K562 (cell line): ENCODE data around the gene LCE1A. TPM values are rescaled to one million over a fixed set of nuclear protein-coding genes. Genes with fewer than 3 reads are reported as not detected.
A peak's percentile ranks its signal among the peaks of the same experiment; 100 is the strongest.

Experiments
- ATAC-seq: fragments of 200-7000 bp; cut with Tn5 transposase; 3 replicates; pipeline ENCODE4 v1.9.1; 2020; ENCODE audit warnings: moderate library complexity
- BruUV-seq: library from RNA; stranded (reverse); fragments of 400-500 nt; replicated peaks from 2 replicates; lab custom pipeline; 2021; lab: Mats Ljungman, UMichigan
- CTCF ChIA-PET: fragments of 300-600 bp; formaldehyde crosslinking; extraction: SDS; loops from one replicate; lab custom pipeline; 2021; ENCODE audit warnings: low intra/inter-chr PET ratio; lab: Yijun Ruan, JAX
- POLR2A ChIA-PET: fragments of 300-600, 350-650 bp; sonication (Branson Sonifier 250); formaldehyde crosslinking; extraction: SDS; loops from one replicate; lab custom pipeline; 2021; ENCODE audit warnings: antibody characterized with exemption, inconsistent platforms; lab: Yijun Ruan, JAX
- DNase-seq, 4 experiments: peaks; one replicate each; pipeline versions ENCODE4 v3.0.0 to v3.0.0-alpha.2; 2011 to 2018; ENCODE audit warnings: low spot score in 3 of 4, mixed read lengths in 3 of 4; ENCODE audit errors: extremely low read depth in 1 of 4
- FAIRE-seq: peaks from 2 replicates; lab custom pipeline; 2011; peaks lifted over from hg19 to GRCh38; lab: Jason Lieb, UNC
- H2AFZ ChIP-seq: 2 replicates; pipeline ENCODE4 v1.6.0; 2011; ENCODE audit warnings: low read depth, low read length, control low read depth, inconsistent platforms
- H3K27ac ChIP-seq: fragments of 200-600 bp; 3 replicates; pipeline ENCODE4 v1.8.0; 2011; ENCODE audit warnings: low read depth, mild to moderate bottlenecking, control low read depth, inconsistent platforms, low read length, moderate library complexity, mixed read lengths; ENCODE audit errors: extremely low read depth
- H3K27me3 ChIP-seq, 2 experiments: fragments of 300-600 bp in 1 of 2; 2 replicates in 1 of 2; 3 replicates in 1 of 2; pipeline versions ENCODE4 v1.6.0 to v1.8.0; 2011; ENCODE audit warnings: inconsistent platforms in 2 of 2, low read length in 2 of 2, mild to moderate bottlenecking in 1 of 2, mixed read lengths in 1 of 2, moderate library complexity in 1 of 2; ENCODE audit not compliant: control insufficient read depth in 2 of 2, insufficient read depth in 2 of 2
- H3K36me3 ChIP-seq: fragments of 300-600 bp; 3 replicates; pipeline ENCODE4 v1.8.0; 2011; ENCODE audit warnings: mild to moderate bottlenecking, low read length, inconsistent platforms; ENCODE audit not compliant: control insufficient read depth, insufficient read depth
- H3K4me1 ChIP-seq, 2 experiments: fragments of 200-600 bp in 1 of 2; replicated peaks in 1 of 2; 2 replicates in 1 of 2; 3 replicates in 1 of 2; pipeline versions ENCODE4 v1.5.1 to v1.8.0; 2011; ENCODE audit warnings: inconsistent platforms in 2 of 2, low read length in 2 of 2, mild to moderate bottlenecking in 1 of 2, mixed read lengths in 1 of 2, moderate library complexity in 1 of 2; ENCODE audit not compliant: control insufficient read depth in 2 of 2, insufficient read depth in 2 of 2
- H3K4me2 ChIP-seq: 2 replicates; pipeline ENCODE4 v1.6.1; 2011; ENCODE audit warnings: low read length, control low read depth, inconsistent platforms, mixed read lengths; ENCODE audit not compliant: insufficient read depth
- H3K4me3 ChIP-seq: fragments of 200-600 bp; sonication (generic), shearing (Covaris generic); 2 replicates; pipeline ENCODE4 v1.5.1; 2016; ENCODE audit warnings: control low read depth, inconsistent platforms
- H3K79me2 ChIP-seq: fragments of 200-600 bp; 3 replicates; pipeline ENCODE4 v1.8.0; 2011; ENCODE audit warnings: low read length, inconsistent platforms; ENCODE audit not compliant: control insufficient read depth, insufficient read depth
- H3K9ac ChIP-seq, 2 experiments: 2 replicates each; pipeline versions ENCODE4 v1.6.0 to v1.6.1; 2011; ENCODE audit warnings: low read depth in 2 of 2, low read length in 2 of 2, control low read depth in 1 of 2, inconsistent platforms in 1 of 2, mild to moderate bottlenecking in 1 of 2, mixed read lengths in 1 of 2; ENCODE audit not compliant: insufficient read depth in 1 of 2
- H3K9me1 ChIP-seq: one replicate; pipeline ENCODE4 v1.6.0; 2011; ENCODE audit warnings: inconsistent platforms, mild to moderate bottlenecking, low read length, moderate library complexity; ENCODE audit not compliant: control insufficient read depth, insufficient read depth
- H3K9me3 ChIP-seq: replicated peaks from 2 replicates; pipeline ENCODE4 v1.5.1; 2011; ENCODE audit warnings: low read depth, low read length, inconsistent platforms; ENCODE audit not compliant: control insufficient read depth, insufficient read depth
- H4K20me1 ChIP-seq: replicated peaks from 2 replicates; pipeline ENCODE4 v1.6.1; 2011; ENCODE audit warnings: low read length, inconsistent platforms, mixed read lengths; ENCODE audit not compliant: control insufficient read depth, insufficient read depth
- FOSL1 ChIP-seq: fragments of 200-800 bp; sonication (Bioruptor generic); conservative IDR thresholded peaks from 2 replicates; pipeline ENCODE4 v1.6.1; 2016; ENCODE audit warnings: missing genetic modification characterization, missing compliant biosample characterization
- MAFF ChIP-seq: IDR thresholded peaks from 2 replicates; pipeline ENCODE4 v1.6.1; 2012; ENCODE audit warnings: low read length, improper control_type of control experiment
- MAFK ChIP-seq: IDR thresholded peaks from 2 replicates; pipeline ENCODE4 v1.6.1; 2011; ENCODE audit warnings: low read length, improper control_type of control experiment
- RBFOX2 ChIP-seq: fragments of 200-400 bp; formaldehyde crosslinking; IDR thresholded peaks from 2 replicates; pipeline ENCODE4 v1.6.1; 2017; ENCODE audit warnings: low read depth, mild to moderate bottlenecking, low read length, moderate library complexity
- SIN3A ChIP-seq, 2 experiments: fragments of 150-350 bp in 1 of 2; IDR thresholded peaks; 2 replicates each; pipeline ENCODE4 v1.6.1; 2011 to 2016; ENCODE audit warnings: borderline replicate concordance in 2 of 2, low read depth in 2 of 2, low read length in 2 of 2, mild to moderate bottlenecking in 2 of 2, moderate library complexity in 2 of 2; ENCODE audit not compliant: control insufficient read depth in 1 of 2
- SRSF9 ChIP-seq: fragments of 200-400 bp; formaldehyde crosslinking; IDR thresholded peaks from 2 replicates; pipeline ENCODE4 v1.6.1; 2017; ENCODE audit warnings: low read depth, low read length, borderline replicate concordance
- U2AF1 ChIP-seq: fragments of 200-400 bp; formaldehyde crosslinking; optimal IDR thresholded peaks from 2 replicates; pipeline ENCODE3; 2017; ENCODE audit warnings: mild to moderate bottlenecking, low read depth, low read length, moderate library complexity
- ZNF184 ChIP-seq: sonication (generic); formaldehyde crosslinking; IDR thresholded peaks from 2 replicates; pipeline ENCODE4 v1.5.0; 2020; ENCODE audit warnings: missing genetic modification reagents
- ZNF253 ChIP-seq: fragments of 250-450 bp; sonication (Bioruptor Pico); conservative IDR thresholded peaks from 2 replicates; pipeline ENCODE4 v1.6.1; 2021; ENCODE audit warnings: mild to moderate bottlenecking
- ZNF316 ChIP-seq: fragments of 450-650 bp; IDR thresholded peaks from 2 replicates; pipeline ENCODE4 v1.6.1; 2016
- WGBS: fragments of 100-300 bp; shearing (Covaris generic); methylation state at CpG from one replicate; pipeline ENCODE4 v1.1.6; 2016; ENCODE audit warnings: low coverage, mixed read lengths; ENCODE audit not compliant: insufficient coverage; ENCODE audit errors: missing lambda C conversion rate; 5-methylcytosine and 5-hydroxymethylcytosine counted together
- in situ Hi-C: fragments of 300-500 bp; cut with MboI; formaldehyde crosslinking; loops from 4 replicates; pipeline ENCODE4 v1.15.0; 2018; ENCODE audit warnings: inconsistent platforms, mixed read lengths
- intact Hi-C: fragments of 100-400 bp; cut with micrococcal nuclease; formaldehyde crosslinking; loops from 2 replicates; pipeline ENCODE4 v1.14.2; 2022
- polyA plus RNA-seq, 8 experiments: library from polyadenylated mRNA; depleted of rRNA in 4 of 8; stranded (reverse) in 5 of 8; unstranded in 3 of 8; fragments of >200 nt; fragmentation: Nextera tagmentation in 2 of 8; fragmentation: Illumina TruSeq in 1 of 8; extraction: Ambion mirVana in 2 of 8; extraction: Trizol in 1 of 8; gene quantifications; 2 replicates each; pipeline versions ENCODE4 v1.2.1 to v1.2.3, GENCODE V29; 2011 to 2014; ENCODE audit warnings: inconsistent platforms in 1 of 8, missing spikeins in 1 of 8
- total RNA-seq, 7 experiments: library from RNA; depleted of rRNA in 6 of 7; stranded (reverse); fragments of >200 nt in 6 of 7; fragmentation: Illumina TruSeq in 2 of 7; extraction: Trizol in 2 of 7; gene quantifications; 2 replicates each; pipeline versions ENCODE4 v1.2.1 to v1.2.3, GENCODE V29; 2011 to 2021; ENCODE audit warnings: low replicate concordance in 1 of 7
- TF ChIP-seq, protein P1 (sequence below): fragments of 450-650 bp; formaldehyde crosslinking; IDR thresholded peaks from 2 replicates; pipeline ENCODE4 v1.4.0; 2022; ENCODE audit warnings: missing genetic modification characterization

LCE1A gene
- total and polyA plus RNA-seq, 9 of the 15 experiments (the other 6 are each of a cell fraction or from before 2014, with no cell fraction given): not detected

DNA sequence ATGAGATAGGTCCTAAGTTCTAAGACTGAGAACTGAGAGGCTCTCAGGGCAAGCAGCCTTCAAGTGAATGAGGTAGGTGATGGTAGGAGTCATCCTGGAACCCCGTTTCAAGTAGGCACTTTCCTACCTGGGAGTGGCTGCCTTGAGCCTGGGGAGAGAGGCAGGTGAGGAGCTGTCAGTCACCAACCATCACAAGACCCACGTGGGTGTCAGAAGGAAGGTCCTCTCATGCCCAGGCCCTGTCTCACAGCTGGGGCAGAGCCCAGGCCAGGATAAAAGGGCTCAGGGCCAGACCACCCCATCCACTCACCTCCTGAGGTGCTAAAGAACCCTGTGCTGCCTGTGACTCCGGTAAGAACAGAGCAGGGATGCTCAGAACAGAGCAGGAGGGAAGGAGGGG lies 30.9 kb upstream of the LCE1A start, which contains the start of gene LCE1D (continued):
- TF ChIP-seq, protein P1, sequence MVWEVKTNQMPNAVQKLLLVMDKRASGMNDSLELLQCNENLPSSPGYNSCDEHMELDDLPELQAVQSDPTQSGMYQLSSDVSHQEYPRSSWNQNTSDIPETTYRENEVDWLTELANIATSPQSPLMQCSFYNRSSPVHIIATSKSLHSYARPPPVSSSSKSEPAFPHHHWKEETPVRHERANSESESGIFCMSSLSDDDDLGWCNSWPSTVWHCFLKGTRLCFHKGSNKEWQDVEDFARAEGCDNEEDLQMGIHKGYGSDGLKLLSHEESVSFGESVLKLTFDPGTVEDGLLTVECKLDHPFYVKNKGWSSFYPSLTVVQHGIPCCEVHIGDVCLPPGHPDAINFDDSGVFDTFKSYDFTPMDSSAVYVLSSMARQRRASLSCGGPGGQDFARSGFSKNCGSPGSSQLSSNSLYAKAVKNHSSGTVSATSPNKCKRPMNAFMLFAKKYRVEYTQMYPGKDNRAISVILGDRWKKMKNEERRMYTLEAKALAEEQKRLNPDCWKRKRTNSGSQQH (CRISPR knock-in tag): no peak
- TF ChIP-seq ZNF316: no peak
- TF ChIP-seq SRSF9: no peak
- TF ChIP-seq ZNF184 (CRISPR knock-in tag): no peak
- TF ChIP-seq FOSL1 (tag): no peak
- TF ChIP-seq ZNF253 (CRISPR knock-in tag): no peak
- TF ChIP-seq RBFOX2: no peak
- no peak for TF ChIP-seq U2AF1

GRCh38 chr1:152801333-152801732 lies 25.9 kb upstream of the LCE1A start:
- CTCF ChIA-PET: no interaction called here

More at GRCh38 chr1:152801333-152801732, 25.9 kb upstream of the LCE1A start:
- ATAC-seq (no peak), FAIRE-seq (no peak), DNase-seq (no peak)
- Histone ChIP-seq H3K27ac (no peak overlapping the region), H3K4me2 (no peak overlapping the region), H3K4me1 (no peaks in the 10 kb centered on the region), H3K27me3 (no peaks in the 10 kb centered on the region), H3K9me3 (no peaks in the 10 kb centered on the region), H4K20me1 (no peaks in the 10 kb centered on the region), H3K4me3 (no peak overlapping the region), H3K36me3 (no peaks in the 10 kb centered on the region), H3K9me1 (no peaks in the 10 kb centered on the region), H2AFZ (no peak overlapping the region), H3K79me2 (no peaks in the 10 kb centered on the region), H3K9ac (no peak overlapping the region)
- no TSS peak for BruUV-seq
- intact Hi-C loops (no loop called here), in situ Hi-C loops (no loop called here)
- TF ChIP-seq SIN3A (IDR thresholded peaks at IDR 0.05; ENCODE audit: borderline replicate concordance in 2 of 2, control insufficient read depth in 1 of 2, low read depth in 2 of 2, low read length in 2 of 2) (no peak), MAFK (0 out of 2 replicates have a peak, but pooled peaks have one; percentile 18), ZNF316 (peak; percentile 59; the same call in 1 of the 2 replicates), MAFF (0 out of 2 replicates have a peak, but pooled peaks have one; percentile 8)
- POLR2A ChIA-PET: interaction anchor here (0.6 kb wide), 1 partner anchor 447 kb away, joined by 3 read pairs; no protein-coding TSS in a partner anchor
- WGBS: 0% methylated on average over 1 of the region's 1 CpG
